SK-N-SH treated with all-trans-retinoic acid at 6 μM for 48 hours (cell line): ENCODE measurements around the gene IPPK.

Experiments used
- ATAC-seq: fragments of 200-7000 bp; cut with Tn5 transposase; 3 replicates; pipeline ENCODE4 v1.9.1; 2020; ENCODE audit warnings: mild to moderate bottlenecking, moderate library complexity
- ARNTL ChIP-seq: fragments of 450-650 bp; formaldehyde crosslinking; IDR thresholded peaks from 2 replicates; pipeline ENCODE4 v1.5.0; 2020; ENCODE audit warnings: low read depth, mild to moderate bottlenecking, moderate library complexity, borderline replicate concordance
- BACH2 ChIP-seq: fragments of 250-450 bp; sonication (Bioruptor Pico); IDR thresholded peaks from 2 replicates; pipeline ENCODE4 v1.9.0; 2021; ENCODE audit warnings: mild to moderate bottlenecking, borderline replicate concordance
- CSDC2 ChIP-seq: fragments of 250-450 bp; sonication (Bioruptor Pico); IDR thresholded peaks from 2 replicates; pipeline ENCODE4 v1.5.0; 2020; ENCODE audit warnings: mild to moderate bottlenecking, moderate library complexity
- ESRRG ChIP-seq: fragments of 250-450 bp; sonication (Bioruptor Pico); IDR thresholded peaks from 2 replicates; pipeline ENCODE4 v1.6.1; 2021; ENCODE audit warnings: mild to moderate bottlenecking
- GLIS3 ChIP-seq: fragments of 250-450 bp; sonication (Bioruptor Pico); IDR thresholded peaks from 2 replicates; pipeline ENCODE4 v1.5.0; 2020; ENCODE audit warnings: mild to moderate bottlenecking, moderate library complexity
- ISL1 ChIP-seq: fragments of 250-450 bp; sonication (Bioruptor Pico); IDR thresholded peaks from 2 replicates; pipeline ENCODE4 v2.1.2; 2022; ENCODE audit warnings: mild to moderate bottlenecking, moderate library complexity
- OSR1 ChIP-seq: fragments of 250-450 bp; sonication (Bioruptor Pico); IDR thresholded peaks from 2 replicates; pipeline ENCODE4 v1.8.0; 2022; ENCODE audit warnings: moderate library complexity, mild to moderate bottlenecking, inconsistent platforms
- PATZ1 ChIP-seq: fragments of 250-450 bp; sonication (Bioruptor Pico); IDR thresholded peaks from 2 replicates; pipeline ENCODE4 v1.8.0; 2020; ENCODE audit warnings: mild to moderate bottlenecking, moderate library complexity, borderline replicate concordance
- POU6F1 ChIP-seq: fragments of 250-450 bp; sonication (Bioruptor Pico); IDR thresholded peaks from 2 replicates; pipeline ENCODE4 v1.8.0; 2021; ENCODE audit warnings: low read depth, mild to moderate bottlenecking, moderate library complexity, borderline replicate concordance
- PPARA ChIP-seq: fragments of 250-450 bp; sonication (Bioruptor Pico); IDR thresholded peaks from 2 replicates; pipeline ENCODE4 v1.5.0; 2020; ENCODE audit warnings: mild to moderate bottlenecking, borderline replicate concordance
- RARB ChIP-seq: fragments of 250-450 bp; sonication (Bioruptor Pico); IDR thresholded peaks from 2 replicates; pipeline ENCODE4 v1.8.0; 2021; ENCODE audit warnings: mild to moderate bottlenecking, moderate library complexity
- SNAI2 ChIP-seq: fragments of 250-450 bp; sonication (Bioruptor Pico); IDR thresholded peaks from 2 replicates; pipeline ENCODE4 v1.5.0; 2020; ENCODE audit warnings: mild to moderate bottlenecking, moderate library complexity
- TCF4 ChIP-seq: fragments of 250-450 bp; sonication (Bioruptor Pico); IDR thresholded peaks from 2 replicates; pipeline ENCODE4 v1.8.0; 2021; ENCODE audit warnings: mild to moderate bottlenecking, moderate library complexity, borderline replicate concordance
- TOX ChIP-seq: fragments of 250-450 bp; sonication (Bioruptor Pico); IDR thresholded peaks from 2 replicates; pipeline ENCODE4 v1.8.0; 2021; ENCODE audit warnings: mild to moderate bottlenecking, moderate library complexity, borderline replicate concordance
- ZFP3 ChIP-seq: fragments of 250-450 bp; sonication (Bioruptor Pico); IDR thresholded peaks from 2 replicates; pipeline ENCODE4 v1.5.0; 2020; ENCODE audit warnings: mild to moderate bottlenecking, moderate library complexity
- ZFP30 ChIP-seq: fragments of 450-650 bp; formaldehyde crosslinking; IDR thresholded peaks from 2 replicates; pipeline ENCODE4 v1.5.0; 2022; ENCODE audit warnings: mild to moderate bottlenecking, moderate library complexity
- ZNF565 ChIP-seq: fragments of 450-650 bp; formaldehyde crosslinking; conservative IDR thresholded peaks from 2 replicates; pipeline ENCODE4 v1.5.0; 2020; ENCODE audit warnings: low read depth, mild to moderate bottlenecking, moderate library complexity
- ZNF70 ChIP-seq: fragments of 450-650 bp; formaldehyde crosslinking; IDR thresholded peaks from 2 replicates; pipeline ENCODE4 v1.5.0; 2020; ENCODE audit warnings: mild to moderate bottlenecking, moderate library complexity
- ZNF8 ChIP-seq: fragments of 450-650 bp; formaldehyde crosslinking; IDR thresholded peaks from 2 replicates; pipeline ENCODE4 v1.5.0; 2020; ENCODE audit warnings: mild to moderate bottlenecking, moderate library complexity
- TF ChIP-seq, protein P1 (sequence below): fragments of 250-450 bp; sonication (Bioruptor Pico); IDR thresholded peaks from 2 replicates; pipeline ENCODE4 v1.5.1; 2021; ENCODE audit warnings: mild to moderate bottlenecking, moderate library complexity
- TF ChIP-seq, protein P2 (sequence below): fragments of 250-450 bp; sonication (Bioruptor Pico); IDR thresholded peaks from 2 replicates; pipeline ENCODE4 v1.5.0; 2020; ENCODE audit warnings: mild to moderate bottlenecking, moderate library complexity
- TF ChIP-seq, protein P3 (sequence below): fragments of 250-450 bp; sonication (Bioruptor Pico); IDR thresholded peaks from 2 replicates; pipeline ENCODE4 v1.5.1; 2020; ENCODE audit warnings: low read depth, mild to moderate bottlenecking, moderate library complexity

IPPK gene

GRCh38 chr9:92661743-92662142 lies 8.2 kb downstream of the IPPK start:
- ATAC-seq = no peak
- no peak for TF ChIP-seq ZNF70 (CRISPR knock-in tag)
- no peak for TF ChIP-seq ESRRG (CRISPR knock-in tag)
- no peak for TF ChIP-seq TOX
- TF ChIP-seq, protein P1, sequence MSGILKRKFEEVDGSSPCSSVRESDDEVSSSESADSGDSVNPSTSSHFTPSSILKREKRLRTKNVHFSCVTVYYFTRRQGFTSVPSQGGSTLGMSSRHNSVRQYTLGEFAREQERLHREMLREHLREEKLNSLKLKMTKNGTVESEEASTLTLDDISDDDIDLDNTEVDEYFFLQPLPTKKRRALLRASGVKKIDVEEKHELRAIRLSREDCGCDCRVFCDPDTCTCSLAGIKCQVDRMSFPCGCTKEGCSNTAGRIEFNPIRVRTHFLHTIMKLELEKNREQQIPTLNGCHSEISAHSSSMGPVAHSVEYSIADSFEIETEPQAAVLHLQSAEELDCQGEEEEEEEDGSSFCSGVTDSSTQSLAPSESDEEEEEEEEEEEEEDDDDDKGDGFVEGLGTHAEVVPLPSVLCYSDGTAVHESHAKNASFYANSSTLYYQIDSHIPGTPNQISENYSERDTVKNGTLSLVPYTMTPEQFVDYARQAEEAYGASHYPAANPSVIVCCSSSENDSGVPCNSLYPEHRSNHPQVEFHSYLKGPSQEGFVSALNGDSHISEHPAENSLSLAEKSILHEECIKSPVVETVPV (CRISPR knock-in tag) = no peak
- TF ChIP-seq SNAI2 = no peak
- TF ChIP-seq OSR1 (CRISPR knock-in tag) = no peak
- TF ChIP-seq ZNF8 = no peak
- no peak for TF ChIP-seq ARNTL
- no peak for TF ChIP-seq PATZ1
- TF ChIP-seq PPARA (CRISPR knock-in tag) = no peak
- no peak for TF ChIP-seq ZFP3 (CRISPR knock-in tag)
- TF ChIP-seq POU6F1 (CRISPR knock-in tag) = no peak
- TF ChIP-seq RARB (CRISPR knock-in tag) = no peak
- TF ChIP-seq GLIS3 (CRISPR knock-in tag) = no peak
- TF ChIP-seq TCF4 (CRISPR knock-in tag) = no peak
- no peak for TF ChIP-seq ZNF565
- no peak for TF ChIP-seq ISL1 (CRISPR knock-in tag)
- TF ChIP-seq BACH2 (CRISPR knock-in tag) = no peak
- TF ChIP-seq CSDC2 (CRISPR knock-in tag) = no peak
- TF ChIP-seq, all 23 proteins: peak for 0

DNA sequence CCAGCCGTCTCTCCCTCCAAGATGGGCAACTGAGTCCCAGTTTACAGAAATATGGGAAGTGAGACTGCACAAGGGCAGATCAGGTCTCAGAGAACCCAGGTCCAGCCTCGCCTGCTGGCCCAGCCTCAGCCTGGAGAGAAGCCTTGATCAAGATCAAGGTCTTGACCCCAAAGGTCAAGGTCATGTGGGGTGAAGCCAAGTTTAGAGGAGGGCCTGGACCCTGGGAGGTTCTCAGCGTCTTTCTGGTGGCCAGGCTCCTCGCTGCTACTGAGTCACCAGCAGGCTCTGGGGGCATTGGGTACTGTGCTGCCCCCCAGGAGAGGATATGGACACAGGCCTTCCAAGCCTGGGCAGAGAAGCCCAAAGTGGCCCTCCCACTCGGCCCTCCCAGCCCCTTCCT lies 8.8 kb downstream of the IPPK start:
- TF ChIP-seq ZNF8 (no peak), ZFP30 (CRISPR knock-in tag) (no peak), PATZ1 (no peak), ZNF70 (CRISPR knock-in tag) (no peak), TCF4 (CRISPR knock-in tag) (no peak), ESRRG (CRISPR knock-in tag) (no peak), ISL1 (CRISPR knock-in tag) (no peak), PPARA (CRISPR knock-in tag) (no peak), BACH2 (CRISPR knock-in tag) (no peak), RARB (CRISPR knock-in tag) (no peak), CSDC2 (CRISPR knock-in tag) (no peak), OSR1 (CRISPR knock-in tag) (no peak), TOX (no peak), ARNTL (no peak), ZNF565 (no peak), GLIS3 (CRISPR knock-in tag) (no peak)
- TF ChIP-seq, protein P2, sequence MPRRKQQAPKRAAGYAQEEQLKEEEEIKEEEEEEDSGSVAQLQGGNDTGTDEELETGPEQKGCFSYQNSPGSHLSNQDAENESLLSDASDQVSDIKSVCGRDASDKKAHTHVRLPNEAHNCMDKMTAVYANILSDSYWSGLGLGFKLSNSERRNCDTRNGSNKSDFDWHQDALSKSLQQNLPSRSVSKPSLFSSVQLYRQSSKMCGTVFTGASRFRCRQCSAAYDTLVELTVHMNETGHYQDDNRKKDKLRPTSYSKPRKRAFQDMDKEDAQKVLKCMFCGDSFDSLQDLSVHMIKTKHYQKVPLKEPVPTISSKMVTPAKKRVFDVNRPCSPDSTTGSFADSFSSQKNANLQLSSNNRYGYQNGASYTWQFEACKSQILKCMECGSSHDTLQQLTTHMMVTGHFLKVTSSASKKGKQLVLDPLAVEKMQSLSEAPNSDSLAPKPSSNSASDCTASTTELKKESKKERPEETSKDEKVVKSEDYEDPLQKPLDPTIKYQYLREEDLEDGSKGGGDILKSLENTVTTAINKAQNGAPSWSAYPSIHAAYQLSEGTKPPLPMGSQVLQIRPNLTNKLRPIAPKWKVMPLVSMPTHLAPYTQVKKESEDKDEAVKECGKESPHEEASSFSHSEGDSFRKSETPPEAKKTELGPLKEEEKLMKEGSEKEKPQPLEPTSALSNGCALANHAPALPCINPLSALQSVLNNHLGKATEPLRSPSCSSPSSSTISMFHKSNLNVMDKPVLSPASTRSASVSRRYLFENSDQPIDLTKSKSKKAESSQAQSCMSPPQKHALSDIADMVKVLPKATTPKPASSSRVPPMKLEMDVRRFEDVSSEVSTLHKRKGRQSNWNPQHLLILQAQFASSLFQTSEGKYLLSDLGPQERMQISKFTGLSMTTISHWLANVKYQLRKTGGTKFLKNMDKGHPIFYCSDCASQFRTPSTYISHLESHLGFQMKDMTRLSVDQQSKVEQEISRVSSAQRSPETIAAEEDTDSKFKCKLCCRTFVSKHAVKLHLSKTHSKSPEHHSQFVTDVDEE = no peak
- TF ChIP-seq, protein P3, sequence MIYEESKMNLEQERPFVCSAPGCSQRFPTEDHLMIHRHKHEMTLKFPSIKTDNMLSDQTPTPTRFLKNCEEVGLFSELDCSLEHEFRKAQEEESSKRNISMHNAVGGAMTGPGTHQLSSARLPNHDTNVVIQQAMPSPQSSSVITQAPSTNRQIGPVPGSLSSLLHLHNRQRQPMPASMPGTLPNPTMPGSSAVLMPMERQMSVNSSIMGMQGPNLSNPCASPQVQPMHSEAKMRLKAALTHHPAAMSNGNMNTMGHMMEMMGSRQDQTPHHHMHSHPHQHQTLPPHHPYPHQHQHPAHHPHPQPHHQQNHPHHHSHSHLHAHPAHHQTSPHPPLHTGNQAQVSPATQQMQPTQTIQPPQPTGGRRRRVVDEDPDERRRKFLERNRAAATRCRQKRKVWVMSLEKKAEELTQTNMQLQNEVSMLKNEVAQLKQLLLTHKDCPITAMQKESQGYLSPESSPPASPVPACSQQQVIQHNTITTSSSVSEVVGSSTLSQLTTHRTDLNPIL (CRISPR knock-in tag) = no peak
- no peak for ATAC-seq
